ENCODE measurements around the gene GALNT7.

DNA sequence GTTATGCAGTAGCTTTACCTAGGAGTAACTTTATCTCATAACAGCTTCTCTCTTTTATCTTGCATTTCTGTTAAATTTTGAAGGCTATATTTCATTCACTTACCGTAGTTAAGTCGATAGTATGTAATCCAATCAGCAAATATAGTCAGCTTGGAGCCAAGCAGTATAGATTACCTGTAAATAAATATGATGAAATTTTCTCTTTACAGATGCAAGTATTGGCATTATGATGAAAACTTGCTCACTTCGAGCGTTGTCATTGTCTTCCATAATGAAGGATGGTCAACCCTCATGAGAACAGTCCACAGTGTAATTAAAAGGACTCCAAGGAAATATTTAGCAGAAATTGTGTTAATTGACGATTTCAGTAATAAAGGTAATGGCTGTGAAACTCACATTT is 123.3 kb downstream of the GALNT7 start:
- TF ChIP-seq, protein P1, sequence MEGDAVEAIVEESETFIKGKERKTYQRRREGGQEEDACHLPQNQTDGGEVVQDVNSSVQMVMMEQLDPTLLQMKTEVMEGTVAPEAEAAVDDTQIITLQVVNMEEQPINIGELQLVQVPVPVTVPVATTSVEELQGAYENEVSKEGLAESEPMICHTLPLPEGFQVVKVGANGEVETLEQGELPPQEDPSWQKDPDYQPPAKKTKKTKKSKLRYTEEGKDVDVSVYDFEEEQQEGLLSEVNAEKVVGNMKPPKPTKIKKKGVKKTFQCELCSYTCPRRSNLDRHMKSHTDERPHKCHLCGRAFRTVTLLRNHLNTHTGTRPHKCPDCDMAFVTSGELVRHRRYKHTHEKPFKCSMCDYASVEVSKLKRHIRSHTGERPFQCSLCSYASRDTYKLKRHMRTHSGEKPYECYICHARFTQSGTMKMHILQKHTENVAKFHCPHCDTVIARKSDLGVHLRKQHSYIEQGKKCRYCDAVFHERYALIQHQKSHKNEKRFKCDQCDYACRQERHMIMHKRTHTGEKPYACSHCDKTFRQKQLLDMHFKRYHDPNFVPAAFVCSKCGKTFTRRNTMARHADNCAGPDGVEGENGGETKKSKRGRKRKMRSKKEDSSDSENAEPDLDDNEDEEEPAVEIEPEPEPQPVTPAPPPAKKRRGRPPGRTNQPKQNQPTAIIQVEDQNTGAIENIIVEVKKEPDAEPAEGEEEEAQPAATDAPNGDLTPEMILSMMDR (IDR thresholded peaks at IDR 0.05), result no peak
- no peak for TF ChIP-seq POLR2A (IDR thresholded peaks at IDR 0.05)

Measured in heart left ventricle (tissue), 13 donors.